C4-2B (cell line): ENCODE data around the gene CLMN.

Source experiments
- CTCF ChIP-seq: fragments of 450-650 bp; conservative IDR thresholded peaks from 2 replicates; pipeline ENCODE4 v1.5.1; 2017; ENCODE audit warnings: mild to moderate bottlenecking
- ZFX ChIP-seq: fragments of 450-650 bp; IDR thresholded peaks from 2 replicates; pipeline ENCODE4 v1.6.1; 2017

GRCh38 chr14:95300002-95300696 is 19.6 kb downstream of the CLMN start:
- TF ChIP-seq CTCF, result no peak
- TF ChIP-seq ZFX, result no peak
